ENCODE data around the gene DUSP10. TPM values are rescaled to one million over a fixed set of nuclear protein-coding genes. Genes with fewer than 3 reads are reported as not detected.

Gene DUSP10
- total RNA-seq, 1 donor from 2014 or later: 5.7 TPM

DNA sequence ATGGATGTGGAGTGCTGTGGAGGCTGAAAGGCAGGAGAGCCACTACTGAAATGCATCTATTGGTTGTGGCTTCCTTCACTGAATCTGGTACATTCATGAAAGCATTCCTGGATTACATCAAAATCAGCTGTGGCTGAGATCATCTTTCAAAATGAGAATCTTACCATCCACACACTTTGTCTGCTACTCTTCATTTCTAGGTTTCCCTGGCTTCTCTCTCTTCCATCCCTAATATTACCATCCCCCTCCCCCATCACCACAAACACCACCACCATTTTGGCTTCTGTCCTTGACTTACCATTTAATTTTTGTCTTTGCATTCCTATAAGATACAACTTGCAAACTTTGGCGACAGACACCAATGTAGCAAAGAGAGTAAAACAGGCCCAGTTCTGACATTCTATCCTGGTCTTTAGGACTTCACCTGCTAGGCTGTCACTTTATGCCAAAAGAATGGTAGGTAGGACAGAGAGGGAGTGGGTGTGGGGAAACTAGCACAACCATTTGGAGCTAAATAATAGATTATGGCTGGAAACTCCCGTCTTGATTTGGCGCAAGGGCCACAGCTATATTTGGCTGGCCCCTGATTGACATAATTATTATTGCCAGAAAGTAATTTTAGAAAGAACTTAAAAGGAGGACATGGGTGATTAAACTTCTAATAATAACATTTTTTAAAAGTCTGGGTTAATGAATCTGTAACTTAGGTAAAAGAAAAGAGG lies 15.1 kb upstream of the DUSP10 start:
- H3K9me3 ChIP-seq: no peaks in the 10 kb centered on the region
- intact Hi-C loops (cut with DNase I): no loop called here
- TF ChIP-seq, protein P1, sequence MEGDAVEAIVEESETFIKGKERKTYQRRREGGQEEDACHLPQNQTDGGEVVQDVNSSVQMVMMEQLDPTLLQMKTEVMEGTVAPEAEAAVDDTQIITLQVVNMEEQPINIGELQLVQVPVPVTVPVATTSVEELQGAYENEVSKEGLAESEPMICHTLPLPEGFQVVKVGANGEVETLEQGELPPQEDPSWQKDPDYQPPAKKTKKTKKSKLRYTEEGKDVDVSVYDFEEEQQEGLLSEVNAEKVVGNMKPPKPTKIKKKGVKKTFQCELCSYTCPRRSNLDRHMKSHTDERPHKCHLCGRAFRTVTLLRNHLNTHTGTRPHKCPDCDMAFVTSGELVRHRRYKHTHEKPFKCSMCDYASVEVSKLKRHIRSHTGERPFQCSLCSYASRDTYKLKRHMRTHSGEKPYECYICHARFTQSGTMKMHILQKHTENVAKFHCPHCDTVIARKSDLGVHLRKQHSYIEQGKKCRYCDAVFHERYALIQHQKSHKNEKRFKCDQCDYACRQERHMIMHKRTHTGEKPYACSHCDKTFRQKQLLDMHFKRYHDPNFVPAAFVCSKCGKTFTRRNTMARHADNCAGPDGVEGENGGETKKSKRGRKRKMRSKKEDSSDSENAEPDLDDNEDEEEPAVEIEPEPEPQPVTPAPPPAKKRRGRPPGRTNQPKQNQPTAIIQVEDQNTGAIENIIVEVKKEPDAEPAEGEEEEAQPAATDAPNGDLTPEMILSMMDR (IDR thresholded peaks at IDR 0.05): no peak
- DNase-seq (ENCODE audit: low spot score in 2 of 2): no peak
- H3K27ac ChIP-seq: no peak overlapping the region
- no peaks in the 10 kb centered on the region for H3K27me3 ChIP-seq
- no peaks in the 10 kb centered on the region for H3K36me3 ChIP-seq
- H3K4me3 ChIP-seq: no peak overlapping the region
- no peaks in the 10 kb centered on the region for H3K4me1 ChIP-seq

DNA sequence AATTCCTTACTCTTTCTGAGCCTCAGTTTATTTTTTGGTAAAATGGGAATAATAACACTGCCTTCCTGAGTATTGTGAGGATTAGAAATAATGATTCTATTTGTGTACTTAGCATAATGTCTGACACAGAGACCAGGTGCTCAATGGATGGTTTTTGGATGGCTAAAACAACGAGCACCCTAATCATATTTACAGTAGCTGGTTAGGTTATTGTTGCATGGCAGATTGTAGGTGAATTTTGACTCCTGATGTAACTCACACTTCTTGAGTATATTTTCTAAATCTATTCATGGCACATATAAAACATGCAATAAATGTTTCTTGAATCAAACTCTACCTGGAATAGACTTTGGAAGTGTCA lies 11.9 kb upstream of the DUSP10 start:
- no peak for DNase-seq (ENCODE audit: low spot score in 2 of 2)
- intact Hi-C loops (cut with DNase I): no loop called here
- no peak overlapping the region for H3K27ac ChIP-seq

DNA sequence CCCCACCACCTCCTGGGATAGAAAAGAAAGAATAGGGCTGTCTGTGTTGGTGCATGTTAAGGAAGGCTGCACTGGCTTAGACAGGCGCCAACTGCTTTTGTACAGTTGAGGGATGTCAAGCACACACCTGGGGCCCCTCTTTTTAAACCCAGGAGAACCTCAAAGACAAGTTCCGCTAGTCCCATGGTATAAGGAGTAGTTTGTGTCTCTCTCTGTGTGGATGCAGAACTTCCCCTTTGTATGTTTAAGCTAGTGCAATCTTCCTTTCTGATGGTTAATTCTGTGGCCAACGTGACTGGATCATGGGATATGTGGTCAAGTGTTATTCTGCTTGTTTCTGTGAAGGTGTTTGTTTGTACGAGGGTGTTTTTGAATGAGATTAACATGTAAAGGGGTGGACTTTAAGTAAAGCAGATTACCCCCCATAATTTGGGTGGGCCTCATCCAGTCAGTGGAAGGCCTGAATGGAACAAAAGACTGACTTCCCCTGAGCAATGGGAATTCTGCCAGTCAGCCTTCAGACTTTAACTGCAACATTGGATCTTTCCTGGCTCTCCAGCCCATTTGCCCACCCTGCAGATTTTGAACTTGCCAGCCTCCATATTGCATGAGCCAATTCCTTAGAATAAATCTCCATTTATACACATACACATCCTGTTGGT lies 9.5 kb upstream of the DUSP10 start:
- TF ChIP-seq, protein P1 (IDR thresholded peaks at IDR 0.05): no peak
- Histone ChIP-seq H3K36me3 (no peaks in the 10 kb centered on the region), H3K9me3 (no peaks in the 10 kb centered on the region), H3K4me3 (no peak overlapping the region), H3K27me3 (no peaks in the 10 kb centered on the region), H3K4me1 (no peaks in the 10 kb centered on the region), H3K27ac (no peak overlapping the region)
- intact Hi-C loops (cut with DNase I): no loop called here
- DNase-seq (ENCODE audit: low spot score in 2 of 2): no peak

More for the DNA sequence above, 11.9 kb upstream of the DUSP10 start:
- Histone ChIP-seq H3K36me3 (no peaks in the 10 kb centered on the region), H3K4me1 (no peaks in the 10 kb centered on the region), H3K9me3 (no peaks in the 10 kb centered on the region), H3K27me3 (no peaks in the 10 kb centered on the region), H3K4me3 (no peak overlapping the region)
- TF ChIP-seq, protein P1 (IDR thresholded peaks at IDR 0.05): no peak

DNA sequence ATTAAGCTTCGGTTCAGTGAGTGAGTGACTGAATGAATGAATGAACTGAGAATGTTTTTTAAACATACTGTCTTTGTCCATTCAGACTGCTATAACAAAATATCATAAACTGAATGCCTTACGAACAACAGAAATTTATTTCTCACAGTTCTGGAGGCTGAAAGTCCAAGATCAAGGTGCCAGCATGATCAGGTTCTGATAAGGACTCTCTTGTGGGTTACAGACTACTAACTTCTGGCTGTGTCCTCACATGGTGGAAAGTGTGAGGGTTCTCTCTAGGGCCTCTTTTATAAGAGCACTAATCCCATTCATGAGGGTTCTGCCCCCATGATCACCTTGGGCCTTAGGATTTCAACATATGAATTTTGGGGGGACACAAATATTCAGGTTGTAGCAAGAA lies 7.1 kb upstream of the DUSP10 start:
- TF ChIP-seq, protein P1 (IDR thresholded peaks at IDR 0.05): no peak
- H3K9me3 ChIP-seq: no peaks in the 10 kb centered on the region
- H3K4me3 ChIP-seq: no peak overlapping the region
- DNase-seq (ENCODE audit: low spot score in 2 of 2): no peak
- H3K27me3 ChIP-seq: no peaks in the 10 kb centered on the region
- H3K4me1 ChIP-seq: no peaks in the 10 kb centered on the region
- H3K36me3 ChIP-seq: no peaks in the 10 kb centered on the region
- intact Hi-C loops (cut with DNase I): loop anchor here (10.0 kb wide), 1 partner anchor 944 kb away; no protein-coding TSS in a partner anchor
- H3K27ac ChIP-seq: no peak overlapping the region

DNA sequence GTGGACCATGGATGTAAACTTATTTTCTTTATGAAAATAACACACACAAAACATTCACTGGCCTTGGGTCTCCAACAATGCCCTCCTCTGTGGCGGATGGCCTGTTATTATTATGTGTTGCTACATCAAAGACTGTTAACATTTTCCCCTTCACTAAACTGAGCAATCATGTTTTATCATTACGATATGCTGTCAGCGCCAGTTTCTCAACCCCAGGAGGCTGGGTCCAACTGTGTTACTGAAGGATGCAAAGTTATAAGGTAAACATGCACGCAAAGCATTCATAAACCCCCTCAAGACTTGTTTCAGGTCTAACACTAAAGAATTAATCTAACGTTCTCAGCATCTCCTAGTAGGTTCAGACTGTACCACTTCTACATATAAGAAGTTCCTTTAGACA lies 6.0 kb upstream of the DUSP10 start:
- Histone ChIP-seq H3K4me3 (no peak overlapping the region), H3K27ac (no peak overlapping the region), H3K36me3 (no peaks in the 10 kb centered on the region), H3K27me3 (no peaks in the 10 kb centered on the region), H3K9me3 (no peaks in the 10 kb centered on the region), H3K4me1 (no peaks in the 10 kb centered on the region)
- TF ChIP-seq, protein P1 (IDR thresholded peaks at IDR 0.05): no peak
- no peak for DNase-seq (ENCODE audit: low spot score in 2 of 2)
- intact Hi-C loops (cut with DNase I): loop anchor here (10.0 kb wide), 1 partner anchor 943 kb away; no protein-coding TSS in a partner anchor

All from ascending aorta (tissue), 2 donors.